GM21529 (cell line): Measurements from ENCODE around the gene IL6.
"Not testable (repeated sequence)": the region's sequence is repeated elsewhere in the genome, so short reads cannot be mapped to it uniquely, and the experiment has no call there.

ENCODE experiments used
- ATAC-seq: cut with Tn5 transposase; IDR thresholded peaks from one replicate; pipeline ENCODE4 v1.9.1; 2021; ENCODE audit not compliant: unreplicated experiment

Gene IL6

GRCh38 chr7:22703978-22704610 lies 22.9 kb upstream of the IL6 start:
- not testable (repeated sequence) for ATAC-seq

GRCh38 chr7:22704722-22705121 lies 22.3 kb upstream of the IL6 start:
- ATAC-seq = not testable (repeated sequence)

GRCh38 chr7:22705874-22706273 lies 21.1 kb upstream of the IL6 start:
- ATAC-seq = not testable (repeated sequence)

GRCh38 chr7:22707026-22707691 lies 19.8 kb upstream of the IL6 start:
- not testable (repeated sequence) for ATAC-seq

GRCh38 chr7:22708214-22708613 lies 18.8 kb upstream of the IL6 start:
- ATAC-seq = not testable (repeated sequence)

GRCh38 chr7:22708677-22709061 lies 18.3 kb upstream of the IL6 start:
- not testable (repeated sequence) for ATAC-seq

- ATAC-seq = not testable (repeated sequence)
Measured at GRCh38 chr7:22709062-22709829, 17.8 kb upstream of the IL6 start.

GRCh38 chr7:22709857-22710256 lies 17.1 kb upstream of the IL6 start:
- no peak for ATAC-seq

- ATAC-seq = peak; percentile 52
Measured at GRCh38 chr7:22712999-22713398, 14.0 kb upstream of the IL6 start.

GRCh38 chr7:22713463-22713862 lies 13.5 kb upstream of the IL6 start:
- ATAC-seq = no peak

- ATAC-seq = no peak
Measured at GRCh38 chr7:22715969-22716368, 11.0 kb upstream of the IL6 start.

GRCh38 chr7:22717760-22718159 lies 9.2 kb upstream of the IL6 start:
- ATAC-seq = no peak

GRCh38 chr7:22718200-22718711 lies 8.7 kb upstream of the IL6 start:
- ATAC-seq = no peak

- ATAC-seq = no peak
Measured at GRCh38 chr7:22718911-22719420, 8.0 kb upstream of the IL6 start.

- ATAC-seq = no peak
Measured at GRCh38 chr7:22720791-22721786, 5.9 kb upstream of the IL6 start.

GRCh38 chr7:22722536-22723180 lies 4.3 kb upstream of the IL6 start:
- no peak for ATAC-seq

- no peak for ATAC-seq
Measured at GRCh38 chr7:22723181-22723601, 3.8 kb upstream of the IL6 start.

GRCh38 chr7:22723637-22724036 lies 3.4 kb upstream of the IL6 start:
- no peak for ATAC-seq

GRCh38 chr7:22724861-22725260 lies 2.1 kb upstream of the IL6 start:
- ATAC-seq = no peak

- ATAC-seq = peak; percentile 40
Measured at GRCh38 chr7:22725585-22725984, 1.4 kb upstream of the IL6 start.
